Stimulated activated CD4-positive, alpha-beta T cell treated with anti-CD3 and anti-CD28 coated beads, Interleukin-1b, Interleukin-23, amount 100 ng/mL, for 24 hours (primary cell): ENCODE results near the gene ATXN10.
"Not testable (repeated sequence)": the region's sequence is repeated elsewhere in the genome, so short reads cannot be mapped to it uniquely, and the experiment has no call there.

ENCODE experiments used
- DNase-seq, 4 experiments: peaks; one replicate each; pipeline ENCODE4 v3.0.0-alpha.2; 2020; ENCODE audit warnings: low read depth in 4 of 4, low spot score in 1 of 4

The ATXN10 gene

DNA sequence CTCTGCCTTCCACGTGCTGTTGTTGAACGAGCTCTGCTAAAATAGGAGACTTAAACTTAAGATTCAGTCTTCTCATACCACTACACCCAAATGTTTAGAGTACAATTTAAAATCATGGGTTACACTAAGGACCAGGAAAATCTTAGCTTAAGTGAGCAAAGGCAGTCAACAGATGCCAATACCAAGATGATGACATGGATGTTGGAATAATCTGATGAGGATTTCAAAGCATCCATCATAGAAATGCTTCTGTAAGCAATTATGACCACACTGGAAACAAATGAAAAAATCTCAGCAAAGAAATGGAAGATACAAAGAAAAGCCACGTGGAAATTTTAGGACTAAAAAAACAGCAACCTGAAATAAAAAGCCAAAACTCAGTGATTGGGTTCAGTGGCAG, 109.8 kb downstream of the ATXN10 start:
- DNase-seq, result no peak

DNA sequence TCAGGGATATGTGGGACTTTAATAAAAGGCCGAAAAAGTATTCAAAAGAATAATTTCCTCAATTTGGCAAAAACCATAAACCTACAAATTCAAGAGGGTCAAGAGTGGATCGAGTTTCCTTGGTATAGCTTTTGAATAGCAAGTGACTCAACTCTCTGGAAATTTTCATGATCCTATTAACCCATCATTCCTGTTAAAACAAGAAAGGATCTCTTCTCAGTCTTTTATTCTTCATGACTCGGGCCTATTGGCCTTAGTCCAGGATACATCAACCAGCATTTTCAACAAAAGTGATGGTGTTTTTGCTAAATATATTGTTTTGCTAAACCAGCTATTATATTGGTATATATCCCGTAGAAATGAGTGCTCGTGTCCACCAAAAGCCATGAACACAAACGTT, 110.3 kb downstream of the ATXN10 start:
- DNase-seq, result no peak

DNA sequence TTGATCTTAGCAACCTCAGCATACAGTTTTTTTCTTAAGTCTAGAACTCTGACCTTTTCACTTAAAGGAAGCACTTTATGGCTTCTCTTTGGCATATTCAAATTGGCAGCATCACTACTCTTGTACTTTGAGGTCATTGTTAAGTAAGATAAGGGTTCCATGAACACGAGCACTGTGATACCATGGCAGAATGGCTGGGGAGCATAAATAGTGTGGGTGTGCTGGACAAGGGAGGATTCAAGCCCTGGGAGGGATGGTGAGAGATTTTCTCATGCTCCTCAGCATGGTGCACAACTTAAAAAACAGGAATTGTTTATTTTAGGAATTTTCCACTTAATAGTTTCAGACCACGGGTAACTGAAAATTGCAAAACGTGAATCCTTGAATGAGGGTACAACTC, 111.4 kb downstream of the ATXN10 start:
- no peak for DNase-seq

DNA sequence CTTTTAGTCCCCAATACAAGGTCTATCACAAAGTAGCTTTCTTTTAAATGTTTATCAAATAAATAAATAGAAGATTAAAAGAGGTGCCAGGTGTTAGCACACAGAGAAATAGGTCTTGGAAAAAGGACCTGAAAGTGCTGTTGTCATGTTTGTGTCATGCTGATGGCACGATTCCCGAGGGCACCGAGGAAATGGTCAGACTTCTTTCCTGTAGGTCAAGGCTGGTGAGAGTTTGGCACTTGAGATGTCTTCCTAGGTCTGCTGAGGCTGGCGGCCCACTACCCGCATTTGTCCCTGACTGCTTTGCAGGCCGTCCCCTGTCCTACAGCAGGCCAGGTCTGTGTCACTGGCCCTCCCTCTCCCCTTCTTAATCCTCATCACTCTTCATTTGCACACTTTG, 112.1 kb downstream of the ATXN10 start:
- DNase-seq, result no peak

DNA sequence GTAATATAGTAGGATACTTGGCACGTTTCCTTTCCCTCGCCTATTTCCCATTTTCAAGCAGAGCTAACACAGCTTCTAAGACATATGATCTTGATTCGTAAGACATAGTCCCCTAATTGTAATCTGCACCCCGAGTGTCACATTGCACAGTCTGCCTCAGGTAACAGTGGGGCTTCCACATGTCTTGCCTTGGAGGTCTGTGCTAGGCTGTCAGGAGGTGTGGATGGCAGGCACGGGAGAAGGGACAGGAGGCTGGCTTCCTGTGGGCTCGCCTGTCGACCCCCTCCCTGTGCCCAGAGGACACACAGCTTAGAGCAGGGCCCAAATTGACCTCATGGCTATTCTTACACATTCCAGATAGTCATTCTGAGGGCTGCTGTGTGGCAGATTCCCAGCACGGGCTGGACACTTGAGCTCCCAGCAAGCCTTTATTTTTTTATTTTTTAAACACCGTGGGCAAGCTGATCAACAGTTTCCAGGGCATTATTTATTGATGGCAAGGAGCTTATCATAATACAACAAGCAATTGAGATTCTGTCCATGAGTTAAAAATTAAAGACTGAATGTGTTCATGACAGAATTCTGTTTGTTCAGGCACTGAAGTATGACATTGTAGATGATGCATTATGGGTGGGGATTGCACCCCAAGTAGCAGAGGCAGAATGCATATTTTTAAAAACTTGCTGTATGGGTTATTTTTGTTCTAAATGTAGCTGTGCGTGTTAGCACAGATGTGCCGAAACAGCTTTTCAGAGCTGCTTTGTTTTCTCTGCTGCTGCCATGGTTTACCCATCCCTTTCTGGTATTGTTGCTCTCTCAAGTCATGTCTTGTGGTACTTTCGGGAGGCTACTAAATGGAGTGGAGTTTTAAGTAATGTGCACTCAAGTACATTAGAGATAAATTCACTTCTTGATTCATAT, 113.0 kb downstream of the ATXN10 start:
- DNase-seq, result no peak

DNA sequence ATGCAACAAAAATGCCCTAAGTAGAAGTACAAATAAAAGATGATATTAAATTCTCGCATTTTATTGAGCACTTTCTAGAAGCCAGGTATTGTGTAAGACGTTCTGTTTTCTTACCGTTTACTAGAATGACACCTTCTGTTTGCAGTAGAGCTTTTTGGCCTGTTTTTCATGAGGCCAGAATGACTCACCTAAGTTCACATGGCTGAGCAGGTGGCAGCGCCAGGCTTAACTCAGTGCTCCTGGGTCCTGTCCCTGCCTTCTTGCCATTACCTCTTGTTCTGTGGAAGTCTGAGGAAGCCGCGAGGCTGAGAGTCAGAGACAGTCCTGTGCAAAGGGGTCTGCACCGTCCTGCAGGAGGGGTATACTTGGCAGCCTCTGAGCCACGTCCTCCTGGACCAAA, 113.8 kb downstream of the ATXN10 start:
- DNase-seq, result no peak

DNA sequence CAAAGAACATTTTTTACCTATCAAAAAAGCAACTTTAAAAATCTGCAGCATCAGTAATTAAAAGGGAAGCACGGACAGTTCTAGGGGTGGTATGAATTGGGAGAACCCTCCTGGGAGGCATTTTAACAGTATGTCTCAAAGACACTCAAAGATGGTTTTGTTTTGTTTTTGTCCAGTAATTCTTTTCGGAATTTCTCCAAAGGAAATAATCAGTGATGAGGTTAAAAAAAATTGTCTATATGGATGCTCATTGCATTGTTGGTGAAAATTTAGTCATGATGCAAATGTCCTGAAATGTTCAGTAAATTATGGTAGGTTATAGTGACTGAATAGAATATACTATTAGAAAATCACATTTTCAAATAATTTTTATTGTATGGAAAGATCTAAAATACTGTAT, 115.1 kb downstream of the ATXN10 start:
- no peak for DNase-seq

DNA sequence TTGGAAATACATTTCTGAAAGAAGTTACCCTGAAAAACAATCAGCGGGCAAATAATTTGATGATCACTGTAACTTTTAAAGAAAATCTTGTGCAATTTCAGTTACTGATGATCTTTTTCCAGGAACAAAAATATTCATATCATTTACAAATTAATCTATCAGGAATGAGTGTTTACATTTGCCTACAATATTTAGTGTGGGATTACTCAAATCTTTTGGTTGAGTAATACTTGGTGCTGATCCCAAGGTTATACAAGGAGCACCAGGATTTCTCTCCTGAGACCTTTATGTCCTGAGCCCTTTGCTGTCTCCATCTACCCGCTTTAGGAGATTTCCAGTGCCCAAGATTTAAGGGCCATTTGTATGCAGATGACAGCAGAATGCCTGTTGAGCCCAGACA, 116.1 kb downstream of the ATXN10 start:
- DNase-seq, result no peak

DNA sequence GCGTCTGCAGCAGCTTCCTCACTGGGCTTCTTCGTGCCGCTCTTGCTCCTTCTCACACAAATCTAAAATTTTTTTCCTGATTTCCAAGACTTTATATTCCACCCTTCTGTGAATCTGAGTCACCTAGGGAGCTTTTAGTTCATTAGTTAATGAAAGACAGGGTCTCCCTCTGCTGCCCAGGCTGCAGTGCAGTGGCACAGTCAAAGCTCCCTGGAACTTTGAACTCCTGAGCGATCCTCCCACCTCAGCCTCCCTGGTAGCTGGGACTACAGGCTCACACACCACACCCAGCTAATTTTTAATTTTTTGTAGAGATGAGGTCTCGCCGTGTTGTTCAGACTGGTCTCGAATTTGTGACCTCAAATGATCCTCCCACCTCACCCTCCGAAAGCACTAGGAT, 116.9 kb downstream of the ATXN10 start:
- DNase-seq, result no peak

DNA sequence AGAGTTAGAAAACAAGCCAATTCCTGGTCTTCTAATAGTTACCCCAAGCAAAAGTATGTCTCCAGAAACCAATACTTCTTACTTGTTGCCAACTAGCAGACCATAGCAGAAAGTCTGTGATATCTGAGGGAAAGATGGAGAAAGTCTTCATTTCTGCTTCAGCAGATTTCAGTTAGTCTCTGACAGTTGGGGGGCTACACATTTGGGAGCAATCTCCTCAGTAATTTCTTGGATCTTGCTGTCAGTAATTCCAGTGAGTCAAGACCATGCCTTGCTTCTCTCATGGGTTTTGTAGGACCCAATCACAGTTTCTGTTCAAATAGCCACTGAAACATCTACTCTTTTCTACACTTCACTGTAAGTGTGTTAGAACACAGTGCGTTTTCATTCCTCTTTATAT, 118.8 kb downstream of the ATXN10 start:
- DNase-seq, result no peak

DNA sequence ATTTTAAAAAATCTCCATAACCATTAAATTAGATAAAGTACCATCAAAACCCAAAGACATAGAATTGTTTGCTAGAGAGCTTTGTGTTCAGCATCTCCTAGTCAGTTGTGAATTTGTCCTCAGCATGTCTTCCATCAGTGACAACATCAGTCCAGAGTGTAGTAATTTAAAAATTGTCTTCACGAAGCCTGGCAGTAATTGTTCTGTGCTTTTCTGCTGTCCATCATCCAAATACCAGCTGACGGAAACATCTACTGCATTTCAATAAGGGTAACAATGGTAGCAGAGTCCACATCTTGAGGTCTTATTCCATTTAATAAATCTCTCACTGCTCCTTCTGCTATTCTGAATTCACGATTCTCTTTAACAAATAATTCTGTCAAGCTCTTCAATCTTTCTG, 121.5 kb downstream of the ATXN10 start:
- DNase-seq, result no peak

DNA sequence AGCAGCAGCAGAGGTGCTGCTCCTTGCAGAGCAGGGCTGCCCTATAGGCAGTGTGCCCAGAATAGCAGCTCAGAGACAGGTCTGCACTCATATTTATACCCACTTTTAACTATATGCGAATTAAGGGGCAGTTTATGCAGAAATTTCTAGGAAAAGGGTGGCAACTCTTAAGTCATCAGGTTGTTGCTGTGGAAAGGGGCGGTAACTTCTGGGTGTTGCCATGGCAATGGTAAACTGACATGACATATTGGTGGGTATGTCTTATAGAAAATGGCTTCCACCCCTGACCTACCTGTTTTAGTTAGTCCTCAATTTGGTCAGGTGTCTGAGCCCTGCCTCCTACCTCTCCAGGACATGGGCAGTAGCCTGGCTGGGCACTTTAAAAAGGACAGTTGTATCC, 122.3 kb downstream of the ATXN10 start:
- DNase-seq, result no peak

DNA sequence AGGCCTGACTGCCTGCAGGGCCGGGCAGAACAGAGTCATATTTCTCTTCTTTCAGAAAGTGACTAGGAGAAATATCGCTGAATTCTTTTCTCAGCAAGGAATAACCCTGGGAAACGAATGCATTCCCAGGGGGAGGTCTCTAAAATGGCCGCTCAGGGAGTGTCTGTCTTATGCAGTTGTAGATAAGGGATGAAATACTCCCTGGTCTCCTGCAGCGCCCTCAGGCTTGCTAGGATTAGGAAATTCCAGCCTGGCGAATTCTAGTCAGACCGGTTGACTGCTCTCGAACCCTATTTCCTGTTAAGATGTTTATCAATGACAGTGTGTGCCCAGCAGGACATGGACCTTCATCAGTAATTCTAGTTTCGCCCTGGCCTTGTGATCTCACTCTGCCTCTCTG, 124.4 kb downstream of the ATXN10 start:
- not testable (repeated sequence) for DNase-seq

DNA sequence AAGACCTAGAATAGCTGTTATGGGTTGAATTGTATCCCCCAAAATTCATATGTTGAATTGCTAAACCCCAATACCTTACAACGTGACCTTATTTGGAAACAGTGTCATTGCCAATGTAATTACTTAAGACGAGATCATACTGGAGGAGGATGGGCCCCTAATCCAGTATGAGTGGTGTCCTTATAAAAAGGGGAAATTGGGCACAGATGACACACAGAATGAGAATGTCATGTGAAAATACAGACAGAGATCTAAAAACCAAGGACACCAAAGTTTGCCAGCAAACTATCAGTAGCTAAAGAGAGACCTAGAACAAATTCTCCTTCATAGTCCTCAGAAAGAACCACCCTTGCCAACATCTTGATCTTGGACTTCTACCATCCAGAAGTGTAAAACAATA, 127.7 kb downstream of the ATXN10 start:
- DNase-seq, result no peak

DNA sequence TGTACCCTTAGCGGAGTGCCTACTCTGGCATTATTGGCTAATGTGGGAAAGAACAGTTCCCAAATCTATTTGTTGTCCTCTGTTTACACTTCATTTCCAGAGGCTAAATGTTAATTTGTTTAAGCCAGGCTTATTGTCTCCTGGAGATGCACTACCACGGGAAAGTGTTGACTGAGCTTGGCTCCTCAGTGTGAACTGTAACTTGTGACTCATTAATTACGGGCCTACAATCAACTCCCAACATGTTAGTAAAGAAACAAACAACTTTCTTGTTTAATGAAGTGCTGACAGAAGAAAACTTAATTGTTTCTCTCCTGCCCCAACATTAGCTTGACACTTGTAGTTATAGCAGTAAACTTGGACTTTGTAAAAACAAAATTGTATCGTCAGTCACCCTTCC, 130.4 kb downstream of the ATXN10 start:
- no peak for DNase-seq

DNA sequence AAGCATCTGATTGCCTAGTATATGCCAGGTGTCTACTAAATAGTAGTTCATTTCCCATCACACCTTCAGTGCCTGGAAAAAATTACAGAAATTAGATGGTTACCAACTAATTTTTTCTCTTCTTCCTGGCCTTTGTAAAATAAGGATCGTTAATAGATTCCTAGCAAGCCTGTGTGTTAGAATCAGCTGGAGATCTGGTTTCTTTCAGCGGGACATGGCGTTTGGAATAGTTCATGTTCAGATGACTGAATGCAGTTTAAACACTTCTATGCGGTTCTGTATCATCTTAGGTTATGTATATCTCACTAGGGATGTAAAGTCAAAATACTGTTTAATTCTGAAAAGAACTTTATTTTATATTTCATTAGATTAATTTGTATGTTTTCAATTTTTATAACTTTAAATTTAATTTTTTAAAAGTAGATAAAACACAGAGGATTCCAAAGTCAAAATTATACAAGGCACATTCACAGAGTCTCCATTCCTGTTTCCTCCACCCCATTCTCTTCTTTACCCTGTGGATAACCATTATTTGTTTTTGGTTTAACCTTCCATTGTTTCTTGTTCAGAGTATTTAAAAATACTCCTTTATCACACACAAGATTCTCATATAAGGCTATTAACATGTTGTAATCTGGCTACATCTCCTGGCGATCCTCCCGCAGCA, 132.8 kb downstream of the ATXN10 start:
- DNase-seq, result no peak

DNA sequence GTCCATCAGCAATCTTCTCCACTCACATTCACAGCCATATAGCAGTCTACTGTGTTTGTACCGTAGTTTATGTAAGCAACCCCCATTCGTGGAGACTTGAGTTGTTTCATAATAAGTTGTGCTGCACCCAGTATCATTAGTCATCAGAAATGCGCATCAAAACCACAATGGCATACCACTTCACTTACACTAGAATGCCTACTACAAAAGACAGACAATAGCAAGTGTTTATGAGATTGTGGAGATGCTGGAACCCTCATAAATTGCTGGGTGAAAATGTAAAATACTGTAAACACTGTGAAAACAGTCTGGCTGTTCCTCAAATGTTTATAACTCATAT, 133.3 kb downstream of the ATXN10 start:
- no peak for DNase-seq

DNA sequence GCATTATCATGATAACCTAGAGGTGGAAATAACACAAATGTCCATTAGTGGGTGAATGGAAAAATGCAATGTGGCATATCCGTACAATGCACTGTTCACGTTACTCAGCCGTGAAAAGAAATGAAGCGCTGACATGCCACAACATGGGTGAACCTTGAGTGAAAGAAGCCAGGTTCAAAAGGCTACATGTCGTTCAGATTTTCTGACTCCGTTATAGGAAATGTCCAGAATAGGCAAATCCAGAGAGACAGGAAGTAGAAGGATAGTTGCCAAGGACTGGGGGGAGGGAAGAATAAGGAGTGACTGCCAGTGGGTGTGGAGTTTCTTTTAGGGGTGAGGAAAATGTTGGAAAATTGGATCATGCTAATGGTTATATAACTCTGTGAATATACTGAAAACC, 133.8 kb downstream of the ATXN10 start:
- no peak for DNase-seq

DNA sequence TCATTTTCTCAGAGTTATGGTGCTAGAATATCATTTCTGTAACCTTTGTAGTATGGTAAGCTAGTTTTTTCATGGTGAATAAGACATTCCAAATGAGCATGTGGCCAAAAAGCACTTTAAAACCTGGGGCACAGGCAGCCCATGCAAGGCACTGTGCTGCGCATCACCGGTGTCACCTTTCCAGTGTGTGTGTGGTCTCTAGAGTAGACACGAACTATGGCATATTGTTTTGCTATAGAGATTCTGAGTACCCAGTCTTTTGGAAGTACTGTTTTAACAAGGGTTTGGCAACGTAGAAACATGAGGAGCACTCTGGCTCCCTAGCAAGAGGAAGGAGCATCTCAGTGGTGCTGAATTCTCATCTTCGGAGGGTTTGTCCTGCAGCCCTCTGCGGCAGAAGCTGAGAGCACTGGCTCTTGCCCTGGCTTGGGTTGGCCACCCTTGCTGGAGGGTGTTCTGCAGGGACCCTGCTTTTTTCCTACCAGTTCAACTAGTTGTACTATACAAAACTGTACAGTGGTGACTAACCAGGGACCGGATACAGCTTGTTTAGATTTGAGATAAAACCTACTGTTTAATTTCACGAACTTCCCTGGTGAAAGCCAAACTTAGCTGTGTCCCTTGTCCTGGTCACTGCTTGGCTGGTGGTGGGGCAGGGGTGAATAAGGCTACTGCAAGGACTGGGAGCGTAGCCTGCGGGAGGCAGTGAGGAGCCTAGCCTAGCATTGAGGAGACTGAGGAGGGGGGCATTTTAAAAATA, 135.7 kb downstream of the ATXN10 start:
- no peak for DNase-seq

DNA sequence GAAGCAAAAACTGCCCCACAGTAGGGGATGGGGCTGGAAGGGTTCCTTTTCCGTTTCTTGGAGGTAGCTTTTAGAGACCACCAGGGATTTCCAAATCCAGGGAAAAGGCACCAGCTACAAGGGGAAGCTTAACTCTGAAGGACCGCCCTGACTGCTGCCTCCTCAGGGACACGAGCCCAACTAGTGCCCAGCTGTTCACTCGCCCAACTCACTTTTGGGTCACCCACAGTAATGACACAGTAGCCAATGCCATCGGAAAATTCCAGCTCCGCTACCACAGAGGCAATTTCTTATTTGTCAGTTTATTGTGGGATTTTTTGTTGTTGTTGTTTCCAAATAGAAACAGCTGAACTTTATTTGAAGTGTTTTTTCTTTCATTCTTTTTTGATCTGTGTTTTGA, 141.3 kb downstream of the ATXN10 start:
- no peak for DNase-seq

DNA sequence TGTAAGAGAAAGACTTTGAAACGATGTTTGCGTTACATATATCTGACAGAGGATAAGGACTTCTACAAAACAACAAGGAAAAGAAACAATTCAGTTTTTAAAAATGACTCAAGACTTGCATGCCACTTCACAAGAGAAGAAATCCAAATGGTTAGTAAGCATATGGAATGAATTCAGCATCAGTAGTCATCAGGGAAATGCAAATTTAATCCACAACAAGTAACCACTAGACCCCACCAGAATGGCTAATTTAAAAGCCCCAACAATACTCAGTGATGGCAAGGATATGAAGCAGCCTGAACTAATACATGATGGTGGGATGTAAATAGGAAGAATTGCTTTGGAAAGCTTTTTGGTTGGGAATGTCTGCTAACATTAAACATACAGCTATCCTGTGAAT, 142.6 kb downstream of the ATXN10 start:
- no peak for DNase-seq

DNA sequence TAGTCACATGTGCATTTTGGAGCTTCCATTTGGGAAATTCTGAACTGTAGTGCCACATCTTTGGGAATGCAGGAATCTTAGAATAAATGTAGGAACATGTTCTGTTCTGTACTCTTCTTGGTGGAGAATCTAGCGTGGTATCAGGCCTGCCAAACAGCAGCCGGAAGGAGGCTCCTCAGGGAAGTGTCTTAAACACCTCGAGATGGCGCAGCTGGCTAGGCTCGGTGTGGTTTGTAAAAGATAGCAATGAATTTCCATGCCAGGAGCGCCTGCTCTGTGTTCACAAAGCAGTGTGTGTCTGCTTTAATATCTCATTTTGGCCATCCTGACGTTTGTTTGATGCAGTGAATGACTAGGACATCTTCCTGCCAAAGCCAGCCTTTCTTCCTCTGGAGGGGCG, 145.1 kb downstream of the ATXN10 start:
- no peak for DNase-seq
